ENCODE measurements around the gene UGT1A8.

Gene UGT1A8

DNA sequence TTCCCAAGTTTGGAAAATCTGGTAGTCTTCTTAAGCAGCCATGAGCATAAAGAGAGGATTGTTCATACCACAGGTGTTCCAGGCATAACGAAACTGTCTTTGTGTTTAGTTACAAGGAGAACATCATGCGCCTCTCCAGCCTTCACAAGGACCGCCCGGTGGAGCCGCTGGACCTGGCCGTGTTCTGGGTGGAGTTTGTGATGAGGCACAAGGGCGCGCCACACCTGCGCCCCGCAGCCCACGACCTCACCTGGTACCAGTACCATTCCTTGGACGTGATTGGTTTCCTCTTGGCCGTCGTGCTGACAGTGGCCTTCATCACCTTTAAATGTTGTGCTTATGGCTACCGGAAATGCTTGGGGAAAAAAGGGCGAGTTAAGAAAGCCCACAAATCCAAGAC is 154.7 kb downstream of the UGT1A8 start:
- no peak for DNase-seq

DNA sequence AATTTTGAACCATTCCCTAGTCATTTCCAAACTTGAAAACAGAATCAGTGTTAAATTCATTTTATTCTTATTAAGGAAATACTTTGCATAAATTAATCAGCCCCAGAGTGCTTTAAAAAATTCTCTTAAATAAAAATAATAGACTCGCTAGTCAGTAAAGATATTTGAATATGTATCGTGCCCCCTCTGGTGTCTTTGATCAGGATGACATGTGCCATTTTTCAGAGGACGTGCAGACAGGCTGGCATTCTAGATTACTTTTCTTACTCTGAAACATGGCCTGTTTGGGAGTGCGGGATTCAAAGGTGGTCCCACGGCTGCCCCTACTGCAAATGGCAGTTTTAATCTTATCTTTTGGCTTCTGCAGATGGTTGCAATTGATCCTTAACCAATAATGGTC is 155.2 kb downstream of the UGT1A8 start:
- DNase-seq = no peak

DNA sequence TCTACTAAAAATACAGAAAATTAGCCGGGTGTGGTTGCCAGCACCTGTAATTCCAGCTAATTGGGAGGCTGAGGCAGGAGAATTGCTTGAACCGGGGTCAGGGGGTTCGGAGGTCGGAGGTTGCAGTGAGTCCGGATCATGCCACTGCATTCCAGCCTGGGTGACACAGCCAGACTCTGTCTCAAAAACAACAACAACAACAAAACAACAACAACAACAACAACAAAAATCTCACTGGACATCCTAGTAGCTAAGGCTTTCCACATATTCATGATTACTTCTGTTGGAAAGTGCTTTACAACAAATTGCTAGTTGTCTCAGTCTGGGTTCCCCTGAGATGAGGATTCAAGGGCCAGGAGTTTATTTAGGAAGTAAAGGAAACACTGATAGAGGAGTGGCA is 156.4 kb downstream of the UGT1A8 start:
- no peak for DNase-seq

DNA sequence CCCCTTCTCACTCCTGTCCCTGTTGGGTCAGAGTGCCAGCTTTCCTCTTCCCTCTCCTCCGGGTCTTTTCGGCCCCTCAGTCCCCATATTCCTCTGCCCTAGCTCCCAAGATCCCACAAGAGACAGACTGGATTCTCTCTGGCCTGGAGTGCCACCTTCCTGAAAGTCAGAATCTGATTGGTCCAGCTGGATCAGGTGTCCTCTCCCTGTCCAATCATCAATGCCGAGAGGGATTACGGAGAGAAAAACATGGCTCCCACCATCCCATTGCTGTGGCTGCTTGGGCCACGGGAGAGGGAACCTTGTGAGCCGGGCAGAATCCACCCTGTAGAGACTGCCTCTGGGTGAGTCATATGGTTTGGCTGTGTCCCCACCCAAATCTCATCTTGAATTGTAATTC is 158.0 kb downstream of the UGT1A8 start:
- DNase-seq = no peak

DNA sequence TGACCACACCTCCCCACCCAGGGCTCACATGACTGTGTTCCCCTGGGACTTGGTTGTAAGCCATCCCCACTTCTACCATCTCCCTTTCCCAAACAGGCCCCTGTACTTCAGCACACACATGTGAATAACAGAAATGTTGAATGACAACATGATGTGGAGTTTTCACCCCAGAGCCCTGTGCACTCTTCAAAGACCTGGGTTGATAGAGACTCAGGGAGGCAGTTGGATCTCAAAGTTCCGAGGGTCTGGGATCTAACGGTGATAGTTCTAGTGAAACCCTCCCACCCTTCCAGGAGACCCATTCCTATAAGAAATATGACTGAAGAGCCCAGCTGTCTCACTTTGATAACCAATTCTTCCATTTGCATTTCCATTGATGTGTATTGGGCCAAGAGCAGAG is 160.6 kb downstream of the UGT1A8 start, which contains the start of gene MROH2A:
Gene MROH2A, plus strand, starts transcription at position 301 of the 400 bp plus-strand sequence. CDS start 1,029 bp downstream, outside the sequence.
- DNase-seq = no peak

DNA sequence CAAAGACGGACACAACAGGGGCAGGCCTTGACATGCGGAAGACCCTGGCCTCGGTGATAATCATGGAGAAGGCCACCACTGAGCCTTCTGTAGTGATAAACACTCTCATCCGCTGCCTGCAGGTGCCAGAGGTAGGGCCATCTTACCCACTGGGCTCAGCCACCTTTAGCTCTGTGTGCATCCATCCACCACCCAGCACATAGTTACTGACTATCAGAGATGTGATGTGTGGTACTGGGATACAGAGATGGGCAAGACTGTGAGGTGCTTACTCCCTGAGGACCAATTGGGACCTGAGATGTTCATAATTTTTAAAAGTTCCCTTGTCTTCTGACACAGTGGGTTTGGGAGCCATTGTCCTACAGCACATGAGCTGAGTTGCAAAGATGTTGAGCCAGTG is 162.3 kb downstream of the UGT1A8 start:
- DNase-seq = no peak

DNA sequence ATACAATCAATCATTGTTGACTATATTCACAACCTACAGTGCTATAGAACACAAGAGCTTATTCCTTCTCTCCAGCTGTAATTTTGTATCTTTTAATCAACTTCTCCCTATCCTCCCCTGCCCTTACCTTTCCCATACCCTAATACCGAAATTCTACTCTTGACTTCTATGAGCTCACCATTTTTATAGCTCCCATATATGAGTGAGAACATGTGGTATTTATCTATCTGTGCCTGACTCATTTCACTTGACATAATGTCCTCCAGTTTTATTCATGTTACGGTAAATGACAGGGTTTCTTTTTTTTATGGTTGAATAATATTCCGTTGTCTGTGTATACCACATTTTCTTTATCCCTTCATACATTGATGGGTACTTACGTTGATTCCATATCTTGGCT is 163.3 kb downstream of the UGT1A8 start:
- DNase-seq = no peak

DNA sequence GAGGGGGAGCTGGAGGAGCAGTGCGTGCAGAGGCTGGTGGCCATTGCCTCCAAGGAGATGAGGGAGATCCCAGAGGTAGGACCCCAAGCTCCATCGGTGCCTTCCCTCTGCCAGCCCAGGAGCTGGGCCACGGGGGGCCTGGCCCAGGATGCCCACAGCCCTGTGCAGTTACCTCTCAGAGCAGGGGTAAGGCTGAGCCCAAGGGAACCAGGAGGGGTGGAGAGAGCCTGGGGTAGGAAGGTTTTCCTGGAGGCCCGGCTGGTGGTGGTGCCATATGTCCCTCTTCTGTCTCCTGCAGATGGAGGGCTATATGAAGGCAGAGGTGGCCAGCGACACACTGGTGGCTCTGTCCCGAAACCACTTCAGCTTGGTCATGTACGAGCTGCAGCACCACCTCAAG is 172.1 kb downstream of the UGT1A8 start:
- DNase-seq = no peak

DNA sequence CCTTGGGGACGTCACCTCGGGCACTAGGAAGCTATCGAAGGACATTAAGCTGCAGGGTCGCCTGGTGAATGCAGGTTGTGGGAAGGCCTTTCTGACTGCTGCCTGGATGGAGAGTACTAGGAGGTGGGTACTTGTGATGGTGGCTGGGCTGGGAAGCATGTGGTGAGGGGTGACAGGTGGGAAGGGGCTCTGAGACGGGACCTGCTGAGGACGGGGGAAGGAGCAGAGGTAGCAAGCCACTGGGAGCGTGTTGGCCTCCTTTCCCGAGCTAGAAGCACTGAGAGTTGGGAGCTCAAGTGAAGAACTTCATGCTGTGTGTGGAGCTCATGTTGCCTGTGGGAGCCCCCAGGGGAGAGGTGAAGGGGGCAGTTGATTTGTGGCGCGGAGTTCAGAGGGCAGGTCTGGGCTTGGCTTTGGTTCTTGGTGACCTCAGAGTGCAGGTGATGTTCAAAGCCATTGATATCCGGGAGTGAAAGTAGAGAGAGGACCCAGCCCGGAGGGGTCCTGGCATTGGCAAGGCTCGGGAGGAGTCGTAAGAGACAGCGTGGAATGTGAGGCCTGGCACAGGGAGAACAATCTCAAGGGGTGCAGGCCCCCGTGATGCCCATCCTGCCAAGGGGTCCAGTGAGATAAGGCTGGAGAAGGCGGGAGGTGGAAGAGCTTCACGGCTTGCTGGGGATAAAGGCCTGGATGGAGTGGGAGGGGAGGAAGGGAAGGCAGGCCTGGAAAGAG is 173.9 kb downstream of the UGT1A8 start:
- DNase-seq = no peak

DNA sequence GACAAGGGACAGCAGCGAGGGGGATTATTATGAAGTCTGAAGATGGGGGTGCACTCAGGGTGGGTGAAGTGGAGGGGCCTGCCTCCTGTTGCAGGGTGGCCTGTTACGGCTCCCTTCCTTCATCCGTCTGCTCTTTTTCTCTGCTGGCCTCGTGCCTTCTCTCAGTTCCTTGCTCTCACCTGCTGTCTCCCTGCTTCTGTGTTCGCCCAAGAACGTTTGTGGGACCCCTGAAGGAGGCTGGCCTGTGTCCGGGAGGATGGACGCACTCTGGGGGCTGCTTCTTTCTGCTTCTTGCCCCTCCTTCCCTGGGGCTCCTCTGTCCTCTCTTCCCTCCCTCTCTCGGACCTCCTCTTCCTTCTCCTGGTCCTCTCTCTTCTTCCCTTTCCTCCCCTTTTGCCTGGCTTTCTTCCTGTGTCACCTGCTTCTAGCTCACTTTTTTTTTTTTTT is 174.5 kb downstream of the UGT1A8 start:
- DNase-seq = no peak

DNA sequence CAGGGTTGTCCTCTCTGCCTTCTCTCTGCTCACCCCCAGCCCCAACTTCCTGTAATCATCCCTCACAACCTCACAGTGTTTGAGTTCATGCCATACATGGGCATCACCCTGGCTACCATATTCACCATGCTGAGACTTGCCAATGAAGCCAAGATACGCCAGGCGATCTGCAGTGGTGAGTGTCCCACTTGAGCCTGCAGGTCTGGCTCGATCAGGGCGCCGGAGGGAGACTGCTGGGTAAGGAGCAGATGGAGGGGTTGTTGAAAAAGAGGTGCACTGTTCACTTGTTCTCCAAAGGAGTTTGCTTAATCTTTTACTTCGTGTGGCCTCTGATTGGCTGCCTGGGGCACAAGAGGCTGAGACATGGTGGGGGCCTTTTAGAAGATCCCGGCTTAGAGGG is 175.3 kb downstream of the UGT1A8 start:
- no peak for DNase-seq

DNA sequence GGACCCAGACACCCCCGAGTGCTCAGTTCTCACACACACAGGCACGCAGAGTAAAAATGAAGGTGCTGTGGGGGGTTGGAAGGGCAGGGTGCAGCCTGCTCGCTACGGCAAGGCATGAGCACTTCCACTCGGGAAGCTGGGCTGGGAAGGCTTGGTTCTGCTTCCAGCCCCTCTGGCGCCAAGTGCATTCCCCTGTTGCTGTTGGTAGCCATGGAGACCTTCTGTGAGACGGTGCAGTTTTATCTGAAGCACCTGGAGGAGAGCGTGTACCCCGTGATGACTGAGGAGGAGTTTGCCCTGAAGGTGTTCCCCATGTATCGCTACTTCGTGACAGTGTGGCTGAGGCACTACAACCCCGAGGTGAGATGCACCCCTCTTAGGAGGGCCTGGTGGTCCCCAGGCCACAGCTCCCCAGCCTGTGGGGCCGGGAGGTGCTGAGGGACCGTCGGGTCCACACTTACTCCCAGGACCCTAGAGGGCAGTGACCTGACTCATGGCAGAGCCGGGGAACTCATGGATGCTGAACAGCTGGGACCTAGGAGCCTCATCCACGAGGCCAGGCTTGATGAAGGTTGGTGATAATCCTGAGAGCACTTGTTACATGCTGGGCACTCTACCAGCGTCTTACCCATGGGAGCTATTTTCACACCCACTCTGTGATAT is 176.2 kb downstream of the UGT1A8 start:
- no peak for DNase-seq

DNA sequence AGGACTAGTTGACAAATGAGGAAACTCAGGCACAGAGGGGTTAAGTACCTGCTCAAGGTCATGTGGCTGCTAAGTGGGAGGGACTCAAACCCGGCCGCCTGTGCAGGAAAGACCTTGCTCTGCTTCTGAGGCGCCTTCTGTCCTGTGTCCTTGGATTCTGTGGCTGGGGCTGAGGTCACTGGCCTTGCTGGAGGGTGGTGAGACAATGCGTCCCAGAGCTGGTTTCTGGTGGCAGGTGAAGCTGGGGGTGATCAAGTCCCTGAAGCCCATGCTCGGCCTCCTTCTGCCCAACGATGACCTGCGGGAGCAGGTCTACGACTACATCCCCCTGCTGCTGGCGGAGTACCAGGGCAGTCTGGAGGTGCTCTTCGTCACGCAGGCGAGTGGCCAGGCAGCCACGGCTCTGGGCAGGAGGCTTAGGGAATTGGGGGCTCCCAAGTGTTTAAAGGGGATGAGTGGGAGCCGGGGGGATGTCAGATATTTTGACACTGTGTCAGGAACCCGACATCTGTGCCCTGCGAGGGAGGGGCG is 176.8 kb downstream of the UGT1A8 start:
- no peak for DNase-seq

DNA sequence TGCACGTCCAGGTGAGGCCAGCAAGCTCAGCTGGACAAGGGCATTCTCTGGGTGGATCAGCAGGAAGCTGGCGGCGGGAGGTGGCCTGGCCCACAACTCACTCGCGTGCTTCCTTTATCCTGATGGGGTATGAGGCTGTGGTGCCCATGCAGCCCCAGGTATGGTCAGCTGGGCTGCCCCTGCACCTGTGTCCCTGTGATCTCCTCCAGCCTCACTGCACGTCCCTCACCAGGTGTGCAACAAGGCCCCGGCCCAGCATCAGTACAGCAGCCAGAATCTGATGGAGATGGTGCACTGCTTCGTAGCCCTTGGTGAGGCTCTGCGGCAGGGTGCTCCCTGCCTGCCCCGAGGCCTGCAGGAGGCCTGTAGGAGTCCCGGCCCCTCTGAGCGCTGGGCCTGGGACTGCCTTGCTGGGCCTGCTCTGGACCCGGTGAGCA is 178.3 kb downstream of the UGT1A8 start:
- DNase-seq = no peak

DNA sequence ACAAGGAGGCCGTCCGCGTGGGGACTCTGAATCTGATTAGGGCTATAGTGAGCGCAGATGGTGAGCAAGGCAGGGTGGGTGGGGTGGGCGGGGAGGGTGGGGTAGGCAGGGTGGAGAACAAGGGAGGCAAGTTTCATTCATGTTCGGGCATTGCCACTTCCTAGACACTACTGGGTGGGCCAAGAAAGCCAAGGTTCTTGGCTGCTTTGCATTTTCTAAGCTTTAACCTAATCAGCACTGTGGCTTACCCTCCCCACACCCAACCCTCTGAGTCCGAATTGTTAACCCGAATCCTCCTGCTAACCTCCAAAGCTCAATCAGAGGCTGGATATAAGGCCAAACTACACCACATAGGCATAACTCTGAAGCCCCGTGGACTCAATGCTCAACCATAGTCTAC is 178.8 kb downstream of the UGT1A8 start:
- no peak for DNase-seq

DNA sequence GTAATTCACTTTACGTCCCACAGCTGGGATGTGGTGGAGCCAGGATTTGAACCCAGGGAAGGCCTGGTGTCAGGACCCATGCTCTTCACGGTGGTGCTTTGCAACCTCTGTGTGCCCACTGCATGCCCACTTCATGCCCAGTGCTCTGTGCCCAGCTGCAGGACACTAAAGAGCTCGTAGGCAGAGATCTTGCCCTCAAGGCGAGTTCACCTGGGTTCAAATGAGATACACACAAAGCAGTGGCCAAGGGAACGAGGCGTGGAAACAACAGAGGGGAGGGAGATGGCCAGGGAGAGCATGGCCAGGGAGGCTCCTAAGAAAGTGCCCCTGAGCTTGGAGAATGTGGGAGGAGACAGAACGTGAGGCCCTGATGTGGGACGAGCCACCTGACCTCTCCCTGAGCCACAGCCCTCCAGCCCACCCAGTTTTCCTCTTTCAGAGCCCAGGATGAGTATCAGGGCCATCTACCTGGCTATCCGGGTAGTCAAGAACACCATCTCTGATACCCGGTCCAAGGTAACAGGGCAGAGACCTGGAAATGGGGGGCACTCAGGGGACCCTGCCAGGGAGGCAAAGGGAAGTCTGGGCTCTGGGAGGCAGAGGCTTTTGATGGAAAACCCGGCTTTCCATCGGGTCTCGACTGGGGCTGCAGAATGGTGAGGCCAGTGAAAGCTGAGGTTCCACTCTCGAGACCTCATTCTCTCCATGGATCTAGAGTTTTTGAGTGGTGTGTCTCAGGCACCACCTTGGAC is 181.1 kb downstream of the UGT1A8 start:
- no peak for DNase-seq

DNA sequence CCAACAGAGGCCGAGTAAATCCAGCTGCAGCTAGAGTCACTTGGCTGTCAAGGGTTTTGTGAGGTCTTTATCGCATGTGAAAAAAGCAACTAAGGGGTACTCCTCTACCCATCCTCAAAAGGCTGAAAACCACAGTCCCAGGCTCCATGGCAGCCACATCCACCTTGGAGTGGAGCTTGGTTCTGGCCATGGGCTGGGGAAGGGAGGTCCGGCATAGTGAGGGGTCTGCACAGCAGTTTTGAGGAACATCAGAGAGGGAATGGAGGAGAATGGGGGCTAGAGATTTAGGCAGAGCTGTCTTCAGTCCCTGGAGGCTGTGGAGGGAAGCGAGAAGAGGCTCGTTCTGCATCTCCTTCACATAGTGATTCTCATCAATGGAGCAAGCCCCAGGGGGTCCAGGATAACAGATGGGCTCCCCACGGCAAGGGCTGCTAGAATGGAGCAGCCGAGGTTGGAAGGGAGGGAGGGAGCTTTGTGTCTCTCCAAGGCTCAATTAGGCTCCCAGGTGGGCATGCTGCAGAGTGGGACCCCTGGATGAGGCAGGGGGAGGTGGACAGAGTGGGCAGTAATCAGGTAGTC is 181.7 kb downstream of the UGT1A8 start:
- DNase-seq = no peak

DNA sequence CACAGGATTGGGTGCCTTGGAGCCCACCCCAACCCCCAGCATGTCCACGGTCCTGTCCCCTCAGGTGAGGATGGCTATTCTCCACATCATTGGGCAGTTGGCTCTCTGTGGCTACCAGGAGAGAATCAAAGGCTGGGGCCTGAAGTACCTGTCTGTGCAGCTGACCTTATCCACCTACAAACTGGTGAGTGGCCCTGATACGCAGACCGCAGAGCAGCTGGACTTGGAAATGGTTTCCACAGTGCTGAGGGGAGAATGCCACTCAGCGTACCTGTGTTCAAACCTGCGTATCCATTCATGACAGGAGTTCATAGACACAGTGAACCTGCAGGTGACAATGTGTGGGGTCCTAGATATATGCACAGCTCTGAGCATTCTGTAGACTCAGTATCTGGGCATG is 182.3 kb downstream of the UGT1A8 start:
- no peak for DNase-seq

DNA sequence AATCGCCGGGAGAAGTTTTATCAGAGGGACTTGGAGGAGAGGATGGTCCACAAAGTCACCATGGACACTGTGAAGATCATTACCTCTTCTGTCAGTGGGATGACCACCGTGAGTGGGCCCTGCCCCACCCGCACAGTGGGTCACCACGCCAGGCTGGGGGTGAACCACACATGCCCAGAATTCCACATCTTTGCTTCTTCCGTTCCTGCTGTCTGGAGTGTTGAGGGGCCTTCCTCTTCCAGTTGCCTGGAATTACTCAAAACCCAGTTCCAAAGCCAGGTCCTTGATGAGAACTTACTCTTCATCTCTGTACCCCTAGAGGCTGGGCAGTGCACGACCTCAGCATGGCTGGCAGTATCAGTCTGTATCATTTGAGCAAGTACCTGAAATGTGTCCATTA is 182.8 kb downstream of the UGT1A8 start:
- DNase-seq = no peak

DNA sequence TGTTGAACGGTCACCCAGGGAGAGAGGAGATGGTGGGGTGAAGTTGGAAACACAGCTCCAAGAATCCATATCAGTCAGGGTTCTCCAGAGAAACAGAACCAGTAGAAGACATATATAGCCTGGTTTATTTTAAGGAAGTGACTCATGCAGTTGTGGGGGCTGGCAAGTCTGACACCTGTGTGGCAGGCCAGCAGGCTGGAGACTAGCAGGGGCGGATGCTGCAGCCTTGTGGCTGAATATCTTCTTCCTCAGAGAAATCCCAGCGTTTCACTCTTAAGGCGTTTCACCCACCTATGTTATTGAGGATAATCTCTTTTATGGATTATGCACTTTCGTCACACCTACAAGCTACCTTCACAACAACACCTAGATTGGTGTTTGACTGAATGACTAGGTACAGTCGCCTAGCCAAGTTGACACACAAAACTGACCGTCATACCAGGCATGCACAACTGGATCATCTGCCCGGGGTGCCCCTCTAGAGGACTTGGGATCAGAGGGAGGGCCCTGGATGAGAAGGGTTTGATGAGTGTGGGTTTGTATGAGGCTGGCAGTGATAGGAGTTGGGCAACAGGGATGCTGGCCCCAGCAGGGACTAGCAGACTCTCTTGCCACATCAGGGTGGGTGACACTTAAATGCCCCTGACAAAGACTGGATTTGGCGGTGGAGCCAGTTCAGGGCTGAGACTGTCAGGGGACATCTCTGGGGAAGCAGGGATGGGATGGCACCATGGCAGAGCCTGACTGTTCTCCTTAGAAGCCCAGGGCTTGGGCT is 184.1 kb downstream of the UGT1A8 start:
- no peak for DNase-seq

DNA sequence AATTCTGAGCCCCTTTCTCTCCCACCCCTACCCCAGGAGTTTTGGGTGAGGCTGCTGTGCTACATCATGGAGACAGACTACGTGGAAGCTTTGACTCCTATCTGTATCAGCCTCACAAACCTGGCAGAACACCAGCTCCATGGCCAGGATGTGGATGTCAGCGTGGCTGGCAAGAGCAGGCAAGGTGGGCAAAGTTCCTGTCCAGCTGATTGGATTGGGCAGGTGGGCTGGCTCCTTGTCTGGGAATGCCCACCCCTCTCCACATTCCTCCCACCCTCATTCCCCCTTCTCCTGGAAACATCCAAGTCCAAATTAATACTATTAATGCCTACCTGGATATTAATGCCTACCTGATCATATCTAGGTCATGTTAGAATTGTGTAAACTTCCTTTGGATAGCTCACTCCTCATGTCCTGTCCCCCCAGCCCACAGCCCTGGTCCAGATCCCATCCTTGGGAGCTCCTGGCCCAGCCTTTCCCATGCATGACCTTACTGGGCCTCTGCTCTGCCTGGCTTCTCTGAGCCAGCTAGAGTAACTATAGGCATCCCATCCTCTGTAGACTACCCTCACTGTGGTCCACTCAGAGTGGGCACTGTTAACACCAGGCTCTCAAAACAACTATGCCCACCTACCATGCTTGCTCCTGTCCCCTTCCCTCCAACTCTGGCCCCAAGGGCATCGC is 184.8 kb downstream of the UGT1A8 start:
- DNase-seq = no peak
